ENCODE results near the gene HOXA4.

DNA sequence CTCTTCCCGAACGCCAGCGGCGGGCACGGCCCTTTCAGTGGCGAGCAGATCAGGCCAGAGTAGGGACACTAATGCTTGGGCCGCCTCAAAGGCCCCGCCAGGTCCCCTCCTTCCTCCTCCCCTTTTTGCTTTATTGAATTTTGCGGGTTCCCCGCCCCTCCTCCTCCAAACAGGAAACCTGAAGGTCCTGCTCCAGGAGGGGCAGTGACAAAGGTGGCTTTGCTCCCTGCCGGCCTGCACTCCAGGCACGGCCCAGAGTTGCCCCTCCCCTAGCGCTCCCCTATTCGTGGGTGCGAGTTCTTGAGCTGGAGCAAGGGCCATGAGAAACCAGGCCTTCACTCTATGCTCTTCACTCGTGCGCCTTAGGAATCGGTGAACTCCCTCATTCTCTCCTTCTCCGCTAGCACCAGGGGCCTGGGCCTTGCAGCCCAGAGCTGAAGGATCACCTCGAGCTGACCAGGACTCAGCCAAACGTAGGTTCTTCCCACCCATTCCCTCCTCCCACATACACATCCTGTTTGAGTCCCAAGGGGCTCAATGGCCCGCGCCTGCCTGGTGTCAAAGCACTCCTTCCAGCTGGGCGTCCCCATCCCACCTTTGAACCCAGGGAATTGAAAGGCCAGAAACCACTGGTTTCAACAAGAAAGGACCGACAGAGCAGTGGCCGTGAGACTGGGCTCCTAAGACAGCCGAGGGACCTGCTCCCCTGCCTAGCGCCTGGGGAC, 17.6 kb upstream of the HOXA4 start:
- no peak for TF ChIP-seq POLR2A (IDR thresholded peaks at IDR 0.05)
- TF ChIP-seq, protein P1, sequence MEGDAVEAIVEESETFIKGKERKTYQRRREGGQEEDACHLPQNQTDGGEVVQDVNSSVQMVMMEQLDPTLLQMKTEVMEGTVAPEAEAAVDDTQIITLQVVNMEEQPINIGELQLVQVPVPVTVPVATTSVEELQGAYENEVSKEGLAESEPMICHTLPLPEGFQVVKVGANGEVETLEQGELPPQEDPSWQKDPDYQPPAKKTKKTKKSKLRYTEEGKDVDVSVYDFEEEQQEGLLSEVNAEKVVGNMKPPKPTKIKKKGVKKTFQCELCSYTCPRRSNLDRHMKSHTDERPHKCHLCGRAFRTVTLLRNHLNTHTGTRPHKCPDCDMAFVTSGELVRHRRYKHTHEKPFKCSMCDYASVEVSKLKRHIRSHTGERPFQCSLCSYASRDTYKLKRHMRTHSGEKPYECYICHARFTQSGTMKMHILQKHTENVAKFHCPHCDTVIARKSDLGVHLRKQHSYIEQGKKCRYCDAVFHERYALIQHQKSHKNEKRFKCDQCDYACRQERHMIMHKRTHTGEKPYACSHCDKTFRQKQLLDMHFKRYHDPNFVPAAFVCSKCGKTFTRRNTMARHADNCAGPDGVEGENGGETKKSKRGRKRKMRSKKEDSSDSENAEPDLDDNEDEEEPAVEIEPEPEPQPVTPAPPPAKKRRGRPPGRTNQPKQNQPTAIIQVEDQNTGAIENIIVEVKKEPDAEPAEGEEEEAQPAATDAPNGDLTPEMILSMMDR (IDR thresholded peaks at IDR 0.05): no peak
